ENCODE data around the gene ATP2B2.

DNA sequence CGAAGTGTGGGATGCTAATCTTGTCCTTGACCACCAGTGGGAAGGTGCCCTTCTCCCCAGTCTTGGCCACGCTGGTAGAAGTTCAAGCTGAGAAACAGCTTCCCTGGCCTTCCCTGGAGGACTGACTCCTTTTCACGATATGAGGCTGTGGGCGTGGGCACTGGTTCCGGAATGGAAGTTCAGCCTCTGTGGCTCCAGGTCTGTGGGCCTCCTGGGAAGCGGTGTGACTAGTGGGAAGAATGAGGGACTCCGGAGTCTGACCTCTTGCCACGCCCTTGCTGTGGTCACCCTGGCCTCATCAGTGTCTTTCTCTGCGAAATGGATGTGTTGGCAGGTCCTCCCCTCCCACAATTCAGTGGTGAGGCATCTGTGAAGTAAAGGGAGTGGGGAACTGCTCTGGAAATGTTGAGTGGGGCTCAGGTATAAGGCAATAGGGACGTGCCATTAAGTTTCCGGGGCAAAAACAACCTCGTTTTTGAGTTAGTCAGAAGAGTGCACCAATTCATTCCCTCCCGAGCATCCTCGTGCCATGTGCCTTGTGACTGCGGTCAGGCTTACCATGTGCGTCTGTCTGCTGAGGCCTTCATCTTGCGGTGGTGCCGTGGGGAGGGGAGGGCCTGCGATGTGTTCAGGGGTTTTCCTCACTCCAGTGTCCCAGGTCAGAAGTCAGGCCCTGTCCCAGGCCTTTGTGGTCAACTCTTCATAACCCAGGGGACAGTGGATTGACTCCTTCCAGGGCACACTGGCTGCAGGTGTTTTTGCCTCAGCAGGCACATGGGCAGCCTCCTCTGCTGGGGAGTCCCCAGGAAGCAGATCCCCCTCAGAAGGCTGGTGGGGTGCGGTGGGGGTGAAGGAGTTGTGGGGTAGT is 172.7 kb downstream of the ATP2B2 start:
- TF ChIP-seq SUZ12 (IDR thresholded peaks at IDR 0.05; ENCODE audit: extremely low read depth, insufficient read depth, insufficient read length): no peak
- TF ChIP-seq ZNF274 (IDR thresholded peaks at IDR 0.05; ENCODE audit: low read depth, low read length): no peak
